GM19467 (cell line): ENCODE measurements around the gene CPNE6.
"Not testable (repeated sequence)": the region's sequence is repeated elsewhere in the genome, so short reads cannot be mapped to it uniquely, and the experiment has no call there.

Experiments used
- ATAC-seq: cut with Tn5 transposase; IDR thresholded peaks from one replicate; pipeline ENCODE4 v1.9.1; 2021; ENCODE audit warnings: mild to moderate bottlenecking, moderate library complexity; ENCODE audit not compliant: unreplicated experiment

CPNE6 gene

DNA sequence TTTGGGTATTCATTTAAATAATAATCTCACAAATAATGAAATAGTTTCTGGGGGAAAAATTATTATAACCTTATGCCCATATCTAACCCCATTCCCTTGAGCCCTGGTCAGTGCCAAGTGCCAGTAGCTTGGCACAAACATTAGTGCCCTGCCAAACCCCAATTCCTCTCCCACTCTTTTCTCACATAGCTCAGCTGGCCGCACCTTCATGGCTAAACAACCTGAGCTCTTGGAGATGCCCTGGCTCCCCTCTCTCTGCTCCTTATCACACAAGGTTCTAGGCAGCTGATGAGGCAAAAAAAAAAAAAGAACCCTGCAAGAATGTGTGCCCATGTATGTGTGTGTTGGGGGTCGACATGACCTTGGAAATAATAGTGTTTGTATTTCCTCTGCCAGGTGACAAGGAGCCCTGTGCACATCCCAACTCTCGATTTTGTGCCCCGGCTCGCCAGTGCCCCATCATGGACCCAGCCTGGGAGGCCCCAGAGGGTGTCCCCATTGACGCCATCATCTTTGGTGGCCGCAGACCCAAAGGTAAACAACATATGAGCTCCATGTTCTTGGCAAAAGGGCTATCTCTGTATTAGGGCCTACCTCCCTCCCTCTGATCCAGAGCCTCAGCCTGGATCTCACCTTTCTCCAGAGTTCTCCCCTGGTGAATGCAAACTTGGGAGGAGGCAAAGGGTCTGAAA lies 31.1 kb downstream of the CPNE6 start:
- ATAC-seq = no peak

DNA sequence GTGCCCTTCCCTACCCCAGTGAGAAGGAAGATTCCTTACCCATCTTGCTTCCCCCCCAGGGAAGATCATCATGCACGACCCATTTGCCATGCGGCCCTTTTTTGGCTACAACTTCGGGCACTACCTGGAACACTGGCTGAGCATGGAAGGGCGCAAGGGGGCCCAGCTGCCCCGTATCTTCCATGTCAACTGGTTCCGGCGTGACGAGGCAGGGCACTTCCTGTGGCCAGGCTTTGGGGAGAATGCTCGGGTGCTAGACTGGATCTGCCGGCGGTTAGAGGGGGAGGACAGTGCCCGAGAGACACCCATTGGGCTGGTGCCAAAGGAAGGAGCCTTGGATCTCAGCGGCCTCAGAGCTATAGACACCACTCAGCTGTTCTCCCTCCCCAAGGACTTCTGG lies 32.1 kb downstream of the CPNE6 start:
- no peak for ATAC-seq

DNA sequence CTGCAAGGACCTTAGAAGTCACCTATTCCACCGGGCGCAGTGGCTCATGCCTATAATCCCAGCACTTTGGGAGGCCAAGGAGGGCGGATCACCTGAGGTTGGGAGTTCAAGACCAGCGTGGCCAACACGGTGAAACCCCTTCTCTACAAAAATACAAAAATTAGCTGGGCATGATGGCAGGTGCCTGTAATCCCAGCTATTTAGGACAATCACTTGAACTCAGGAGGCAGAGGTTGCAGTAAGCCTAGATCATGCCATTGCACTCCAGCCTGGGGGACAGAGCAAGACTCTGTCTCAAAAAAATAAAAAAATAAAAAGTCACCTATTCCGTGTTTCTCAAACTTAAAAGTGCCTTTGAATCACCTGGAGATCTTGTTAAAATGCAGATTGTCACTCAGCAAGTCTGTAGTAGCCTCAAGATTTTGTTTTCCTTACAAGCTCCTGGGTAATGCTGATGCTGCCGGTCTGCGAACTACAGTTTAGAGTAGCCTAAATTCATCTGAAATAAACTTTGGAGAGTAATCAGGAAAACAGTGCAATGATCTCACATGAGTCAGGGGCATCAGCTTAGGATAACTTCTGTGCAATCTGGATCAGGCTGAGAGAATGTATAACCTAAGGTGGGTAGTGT lies 34.4 kb downstream of the CPNE6 start:
- not testable (repeated sequence) for ATAC-seq

DNA sequence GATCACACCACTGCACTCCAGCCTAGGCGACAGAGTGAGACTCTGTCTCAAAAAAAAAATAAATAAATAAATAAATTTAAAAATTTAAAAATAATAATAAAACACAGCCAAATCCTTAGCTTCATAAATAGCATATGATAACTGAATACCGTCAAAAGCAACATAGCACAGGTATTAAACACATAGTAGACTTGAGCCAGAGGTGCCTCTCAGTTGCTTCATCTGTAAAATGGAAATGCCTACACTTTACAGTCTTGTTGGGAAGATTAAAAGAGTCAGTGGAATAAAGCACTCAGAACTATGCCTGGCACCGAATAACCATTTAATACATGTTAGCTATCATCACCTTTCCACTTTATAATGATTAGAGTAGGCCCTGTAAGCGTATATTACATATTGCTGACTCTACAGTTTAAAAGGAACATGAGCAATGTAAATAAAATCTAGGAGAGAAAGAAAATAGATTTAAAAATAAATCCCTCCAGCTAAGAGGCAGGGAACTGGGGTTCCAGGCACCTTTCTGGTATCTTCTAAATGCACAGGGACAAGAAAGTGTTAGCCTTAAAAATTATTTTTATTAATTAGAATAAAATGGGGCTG lies 35.4 kb downstream of the CPNE6 start:
- ATAC-seq = no peak

DNA sequence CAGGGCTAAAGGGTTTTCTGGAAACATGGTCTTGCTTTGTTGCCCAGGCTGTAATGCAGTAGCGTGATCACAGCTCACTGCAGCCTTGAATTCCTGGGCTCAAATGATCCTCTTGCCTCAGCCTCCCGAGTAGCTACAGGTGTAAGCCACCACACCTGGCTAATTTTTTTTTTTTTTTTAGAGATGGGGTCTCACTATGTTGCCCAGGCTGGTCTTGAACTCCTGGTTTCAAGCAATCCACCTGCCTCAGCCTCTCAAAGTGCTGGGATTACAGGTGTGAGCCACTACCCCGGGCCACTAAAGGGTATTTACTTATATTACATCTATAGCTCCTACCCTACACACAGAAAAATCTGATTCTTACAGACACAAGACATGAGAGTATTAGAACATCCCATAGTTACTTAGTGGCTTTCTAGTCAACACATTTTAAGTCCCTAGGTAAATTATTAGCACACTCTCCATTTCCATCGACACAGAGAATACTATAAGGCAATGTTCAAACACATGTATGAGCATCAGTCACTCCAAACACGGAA lies 37.0 kb downstream of the CPNE6 start:
- no peak for ATAC-seq

DNA sequence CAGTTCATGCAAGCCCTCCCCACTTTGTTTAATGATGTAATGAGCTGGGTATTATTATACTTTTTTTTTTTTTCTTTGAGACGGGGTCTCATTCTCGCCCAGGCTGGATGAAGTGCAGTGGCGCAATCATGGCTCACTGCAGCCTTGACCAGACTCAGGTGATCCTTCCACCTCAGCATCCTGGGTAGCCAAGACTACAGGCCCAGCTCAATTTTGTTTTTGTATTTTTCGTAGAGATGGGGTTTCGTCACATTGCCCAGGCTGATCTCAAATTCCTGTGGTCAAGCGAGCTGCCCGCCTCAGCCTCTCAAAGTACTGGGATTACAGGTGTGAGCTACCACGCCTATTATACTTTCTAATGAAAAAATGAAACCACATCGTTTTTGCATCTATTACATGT lies 38.7 kb downstream of the CPNE6 start:
- ATAC-seq = no peak

DNA sequence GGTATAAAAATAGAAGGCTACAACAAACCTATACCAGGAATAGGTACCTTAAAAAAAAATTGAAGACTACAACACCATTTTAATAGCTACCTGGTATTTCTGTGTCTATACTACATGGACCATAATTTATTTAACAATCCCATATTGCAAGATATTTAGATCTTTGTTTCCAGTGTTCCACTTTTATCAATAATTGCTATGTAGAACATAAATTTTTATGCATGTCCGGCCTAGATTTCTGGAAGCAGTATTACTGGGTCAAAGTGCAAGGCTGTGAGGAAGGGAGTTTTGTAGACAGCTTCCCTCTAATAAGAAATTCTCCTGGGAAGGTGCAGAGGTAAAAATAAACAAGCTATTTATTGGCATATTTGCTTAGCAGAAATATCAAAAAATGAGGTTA lies 39.2 kb downstream of the CPNE6 start:
- ATAC-seq = no peak

DNA sequence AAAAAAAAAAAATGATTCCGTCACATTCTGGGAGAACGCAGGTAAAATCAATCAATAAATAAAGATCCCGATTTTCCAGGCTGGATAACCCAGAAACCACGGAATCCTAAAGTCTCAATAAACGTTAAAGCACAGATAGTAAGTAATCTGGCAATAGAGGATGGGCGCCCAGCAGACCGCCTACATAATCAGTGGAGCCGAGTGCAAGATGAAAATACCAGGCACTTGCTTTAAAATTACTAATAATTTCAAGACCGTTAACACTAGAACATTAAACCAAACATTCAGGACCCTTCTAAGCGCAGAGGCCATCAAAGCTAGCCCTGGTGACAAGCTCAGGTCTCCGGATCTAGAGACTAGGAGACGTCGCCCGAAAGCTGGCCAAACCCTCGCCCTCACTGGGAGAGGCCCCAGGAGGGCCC lies 42.0 kb downstream of the CPNE6 start:
- ATAC-seq = no peak

DNA sequence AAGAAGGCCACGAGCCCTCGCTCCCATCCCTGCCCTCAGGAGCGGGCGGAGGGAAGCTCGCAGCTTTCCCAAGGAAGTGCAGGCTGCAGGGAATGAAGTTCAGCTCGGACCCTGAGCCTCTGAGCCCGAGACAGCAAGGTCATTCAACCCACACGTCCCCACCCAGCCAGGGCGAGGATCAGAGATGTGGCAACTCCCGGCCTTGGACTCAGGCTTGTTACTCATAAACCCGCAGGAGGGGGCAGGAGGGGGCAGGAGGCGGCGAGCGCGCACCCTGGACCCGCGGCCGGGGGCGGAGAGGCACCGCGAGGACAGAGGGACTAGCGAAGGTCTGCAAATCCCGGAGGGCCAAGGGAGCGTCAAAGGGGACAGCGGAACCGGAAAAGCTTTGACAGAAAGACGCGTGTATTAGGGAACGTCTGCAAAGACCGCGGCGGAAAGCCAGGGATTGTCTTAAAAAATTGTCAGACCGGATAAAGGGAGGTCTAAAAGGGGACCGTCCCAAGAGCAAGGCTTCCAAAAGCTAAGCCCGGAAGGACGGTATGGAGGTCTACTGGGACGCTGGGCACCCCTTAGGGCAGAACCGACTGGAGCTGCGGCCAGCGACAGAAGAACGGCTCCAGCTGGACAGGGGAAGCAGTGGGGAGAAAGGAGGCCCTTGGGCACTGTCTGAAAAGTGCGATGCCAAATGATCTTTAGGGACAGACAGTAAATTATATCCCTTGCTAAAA lies 42.6 kb downstream of the CPNE6 start:
- ATAC-seq = peak; percentile 35

DNA sequence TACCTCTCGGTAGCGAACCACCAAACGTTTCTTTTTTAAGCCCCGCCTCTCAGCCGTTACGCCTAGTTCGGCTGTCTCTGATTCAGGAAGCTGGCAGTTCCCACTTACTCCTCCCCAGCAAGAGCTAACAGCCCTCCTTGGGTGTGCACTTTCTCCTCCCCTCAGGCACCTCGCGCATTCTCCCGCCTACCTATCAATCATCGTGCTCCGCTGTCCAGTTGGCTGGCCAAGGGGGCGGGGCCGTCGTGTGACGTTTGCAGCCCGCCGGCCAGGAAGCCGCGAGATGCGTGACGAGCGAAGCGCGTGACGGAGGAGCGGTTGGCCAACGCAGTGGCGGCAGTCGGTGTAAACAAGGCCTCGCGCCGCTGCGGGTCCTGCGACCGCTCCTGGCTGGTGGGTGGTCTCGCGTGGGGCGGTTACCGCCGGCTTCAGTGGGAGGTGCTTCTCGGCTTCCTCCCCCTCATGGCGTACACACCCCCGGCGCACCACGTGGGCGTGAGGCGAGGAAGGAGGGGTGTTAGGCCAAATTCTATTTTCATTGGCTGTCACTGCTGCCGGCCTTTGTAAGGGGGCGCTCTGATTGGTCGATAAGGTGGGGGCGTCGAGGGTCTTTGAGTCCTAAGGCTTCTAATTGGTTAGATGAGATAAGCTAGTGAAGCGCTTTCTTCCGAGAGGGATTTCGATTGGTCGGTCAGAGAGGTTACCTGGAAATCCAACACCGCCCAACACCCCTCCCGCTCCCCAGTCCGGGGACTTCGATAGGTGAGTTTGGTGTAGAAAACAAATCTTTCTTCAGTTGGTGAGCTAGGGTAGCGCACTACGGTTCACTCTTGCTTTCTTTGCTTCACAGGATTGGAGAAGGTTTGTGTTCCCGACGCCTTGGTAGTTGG lies 43.4 kb downstream of the CPNE6 start, which contains the start of the genes DCAF11 and NRL:
Gene DCAF11 (plus strand): TSS at position 246 of the 890 bp plus-strand sequence. CDS start 818 bp downstream, outside the sequence.
Gene NRL (minus strand): TSS at position 418 of the 890 bp plus-strand sequence. CDS start 32,101 bp downstream, outside the sequence.
- ATAC-seq = peak; percentile 77

DNA sequence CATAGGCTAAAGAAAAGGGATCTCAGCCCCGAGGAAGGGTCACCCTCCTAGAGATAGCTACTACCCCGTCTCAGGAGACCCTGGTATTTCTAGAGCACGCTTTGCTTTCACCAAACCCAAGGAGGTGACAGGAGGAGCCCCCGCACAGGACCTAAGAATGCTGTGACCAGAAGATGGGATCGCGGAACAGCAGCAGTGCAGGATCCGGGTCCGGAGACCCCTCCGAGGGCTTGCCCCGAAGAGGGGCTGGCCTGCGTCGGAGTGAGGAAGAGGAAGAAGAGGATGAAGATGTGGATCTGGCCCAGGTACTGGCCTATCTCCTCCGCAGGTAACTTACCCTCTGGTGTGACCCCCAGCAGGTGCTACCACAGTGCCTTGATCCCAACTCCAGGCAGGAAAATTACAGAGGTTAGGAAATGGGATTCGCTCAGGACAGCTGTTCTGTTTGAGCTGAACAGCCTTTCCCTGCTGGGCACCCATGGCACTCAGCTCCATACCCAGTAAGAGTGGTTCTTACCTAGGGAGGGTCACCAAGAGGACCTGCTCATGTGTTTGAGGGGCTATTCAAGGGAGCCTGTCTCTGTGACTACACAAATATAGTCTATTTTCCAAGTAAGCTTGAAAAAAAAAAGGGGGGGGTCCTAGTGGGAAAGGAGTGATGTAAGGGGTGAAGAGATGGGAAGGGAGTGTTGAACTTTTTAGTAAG lies 44.2 kb downstream of the CPNE6 start:
- no peak for ATAC-seq

DNA sequence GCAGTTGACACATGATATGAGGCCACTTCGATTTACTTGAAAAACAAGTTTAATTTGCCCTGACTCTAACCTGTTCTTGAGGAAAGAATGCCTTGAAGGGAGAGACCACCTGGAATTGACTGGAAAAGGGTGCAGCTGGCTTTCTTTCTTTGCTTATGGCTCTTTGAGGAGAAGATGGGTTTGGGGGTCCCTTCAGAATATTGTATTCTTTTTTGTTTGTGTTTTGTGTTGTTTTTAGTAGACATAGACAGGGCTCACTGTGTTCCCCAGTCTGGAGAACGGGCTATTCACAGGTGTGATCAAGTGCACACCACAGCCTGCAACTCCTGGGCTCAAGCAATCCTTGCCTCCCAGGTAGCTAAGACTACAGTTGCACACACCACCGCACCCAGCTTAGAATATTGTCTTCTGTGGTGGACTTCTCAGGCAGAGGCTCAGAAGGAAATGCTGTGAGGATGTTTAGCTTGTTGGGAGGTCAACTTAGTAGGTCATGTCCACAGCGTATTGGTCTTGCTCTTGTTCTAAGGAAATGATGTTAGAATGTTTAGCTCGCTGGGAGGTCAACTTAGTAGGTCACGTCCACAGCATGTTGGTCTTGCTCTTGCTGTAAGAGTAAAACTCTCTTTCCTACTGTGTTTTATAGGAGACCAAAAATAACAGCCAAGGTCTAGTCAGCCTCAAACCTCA lies 44.9 kb downstream of the CPNE6 start:
- ATAC-seq = no peak

DNA sequence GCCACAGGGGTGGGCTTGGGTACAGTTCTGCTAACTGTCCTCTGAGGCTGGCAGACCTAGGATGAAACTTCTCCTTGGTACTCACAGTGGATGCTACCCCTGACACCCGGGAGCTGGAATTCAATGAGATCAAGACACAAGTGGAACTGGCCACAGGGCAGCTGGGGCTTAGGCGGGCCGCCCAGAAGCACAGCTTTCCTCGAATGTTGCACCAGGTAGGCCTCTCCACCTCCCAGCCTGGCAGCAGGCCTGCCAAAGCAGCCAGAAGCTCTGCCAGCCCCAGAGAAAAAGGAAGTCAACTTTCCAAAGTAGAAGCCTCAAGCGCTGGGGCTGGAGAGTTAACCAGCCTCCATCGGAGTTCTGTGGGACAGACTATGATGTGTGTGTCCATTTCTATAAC lies 45.8 kb downstream of the CPNE6 start:
- ATAC-seq = no peak

DNA sequence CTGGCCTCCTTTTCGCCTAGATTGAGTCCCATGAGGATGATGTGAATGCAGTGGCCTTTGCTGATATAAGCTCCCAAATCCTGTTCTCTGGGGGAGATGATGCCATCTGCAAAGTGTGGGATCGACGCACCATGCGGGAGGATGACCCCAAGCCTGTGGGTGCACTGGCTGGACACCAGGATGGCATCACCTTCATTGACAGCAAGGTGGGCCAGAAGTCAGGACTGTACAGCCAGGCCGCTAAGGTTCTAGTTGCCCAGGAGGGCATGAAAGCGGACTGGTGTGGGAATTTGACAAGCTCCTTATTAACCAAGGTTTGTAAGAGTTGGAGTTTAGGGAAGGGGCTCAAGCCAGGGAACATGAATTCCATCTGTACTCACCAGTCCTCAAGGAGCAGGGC lies 48.3 kb downstream of the CPNE6 start:
- ATAC-seq = no peak

DNA sequence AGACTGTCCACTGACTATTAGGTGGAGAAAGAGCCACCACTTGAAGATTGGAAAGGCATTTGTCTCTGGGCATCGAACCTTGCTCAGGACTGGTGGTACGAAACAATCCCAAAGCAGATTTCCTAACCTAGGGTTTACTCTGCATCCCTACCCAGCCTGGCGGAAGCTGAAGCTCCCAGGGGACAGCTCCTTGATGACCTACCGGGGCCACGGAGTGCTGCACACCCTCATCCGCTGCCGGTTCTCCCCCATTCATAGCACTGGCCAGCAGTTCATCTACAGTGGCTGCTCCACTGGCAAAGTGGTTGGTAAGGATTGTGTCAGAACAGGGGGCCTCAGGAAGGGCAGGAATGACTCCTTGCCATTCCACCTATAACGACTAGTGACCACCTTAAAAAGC lies 49.8 kb downstream of the CPNE6 start:
- no peak for ATAC-seq

DNA sequence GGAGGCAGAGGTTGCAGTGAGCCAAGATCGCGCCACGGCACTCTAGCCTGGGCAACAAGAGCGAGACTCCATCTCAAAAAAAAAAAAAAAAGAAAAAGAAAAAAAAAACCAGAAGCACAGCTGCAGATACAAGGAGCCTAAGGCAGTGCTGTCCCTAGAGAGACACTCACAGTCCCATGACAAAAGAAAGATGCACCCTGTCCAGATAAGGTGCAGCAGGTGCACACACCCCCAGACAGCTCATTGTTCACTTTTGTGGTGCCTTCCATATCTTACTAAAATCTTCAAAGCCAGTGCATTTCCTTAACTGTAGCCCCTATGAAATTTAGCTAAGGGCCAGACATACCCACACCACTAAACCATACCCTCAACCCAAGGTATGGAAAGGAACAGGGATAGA lies 51.1 kb downstream of the CPNE6 start:
- no peak for ATAC-seq

DNA sequence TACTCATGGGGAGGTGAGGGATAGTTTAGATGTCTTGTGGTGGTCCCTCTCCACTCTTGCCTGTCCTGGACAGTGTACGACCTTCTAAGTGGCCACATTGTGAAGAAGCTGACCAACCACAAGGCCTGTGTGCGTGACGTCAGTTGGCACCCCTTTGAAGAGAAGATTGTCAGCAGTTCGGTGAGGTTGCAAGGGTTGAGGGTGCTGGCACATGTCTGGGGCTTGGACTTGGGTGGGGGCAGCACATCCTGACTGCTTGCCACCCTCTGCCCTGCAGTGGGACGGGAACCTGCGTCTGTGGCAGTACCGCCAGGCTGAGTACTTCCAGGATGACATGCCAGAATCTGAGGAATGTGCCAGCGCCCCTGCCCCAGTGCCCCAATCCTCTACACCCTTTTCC lies 51.5 kb downstream of the CPNE6 start:
- no peak for ATAC-seq

DNA sequence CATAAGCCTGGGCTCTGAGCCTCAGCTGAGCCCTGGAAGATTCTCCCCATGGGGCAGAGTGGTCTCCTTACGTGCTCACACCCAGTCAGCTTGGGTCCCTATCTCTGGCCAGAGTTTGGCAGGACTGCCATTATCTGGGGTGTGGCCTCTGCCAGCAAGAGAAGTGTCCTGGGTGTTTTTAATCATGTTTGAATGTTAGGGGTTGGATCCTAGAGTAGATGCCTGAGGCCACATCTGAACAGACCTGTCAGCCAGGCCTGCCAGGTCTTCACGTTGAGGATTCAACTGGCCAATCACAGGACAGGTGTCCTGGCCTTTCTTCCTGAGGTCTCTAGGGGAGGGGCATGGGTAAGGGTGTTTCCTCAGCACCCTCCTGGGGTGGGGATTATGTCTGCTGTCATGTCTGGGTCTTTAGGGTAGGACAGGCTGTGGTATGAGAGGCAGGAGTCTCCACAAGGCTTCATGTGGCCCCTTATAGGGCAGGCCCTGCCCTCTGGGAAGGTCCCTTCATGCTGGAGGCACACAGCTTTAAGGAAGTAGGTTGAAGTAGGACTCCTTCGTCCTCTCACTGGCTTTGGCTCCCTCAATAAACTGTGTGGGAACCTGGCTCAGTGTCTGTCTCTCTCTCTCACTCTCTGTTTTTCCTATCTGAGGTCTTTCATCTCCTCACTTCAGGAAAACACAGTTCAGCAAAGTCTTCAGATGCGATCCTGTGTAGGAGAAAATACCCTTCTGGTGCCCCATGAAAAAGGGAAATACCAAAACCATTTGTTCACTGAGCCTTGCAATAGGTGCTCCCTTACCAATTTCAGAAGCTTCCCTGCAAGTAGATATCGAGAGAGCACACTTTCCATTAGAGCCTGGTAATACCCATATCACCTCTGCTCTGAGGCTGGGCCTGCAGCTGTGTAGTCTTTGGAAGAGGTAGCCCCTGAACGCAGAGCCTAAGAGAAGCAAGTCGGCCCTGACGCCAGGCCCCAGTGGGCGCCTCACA lies 52.4 kb downstream of the CPNE6 start:
- ATAC-seq = no peak
